Nephron (organoid): Measurements from ENCODE around the gene TNKS2.
"Not testable (repeated sequence)": the region's sequence is repeated elsewhere in the genome, so short reads cannot be mapped to it uniquely, and the experiment has no call there.

Source experiments
- H3K27ac Mint-ChIP-seq, 3 experiments: 2 replicates each; pipeline ENCODE4 v1.8.0; 2020; ENCODE audit warnings: mixed read lengths in 3 of 3, mild to moderate bottlenecking in 2 of 3, moderate library complexity in 1 of 3
- H3K27me3 Mint-ChIP-seq: 2 replicates; pipeline ENCODE4 v1.8.0; 2021; ENCODE audit warnings: low read depth, mild to moderate bottlenecking, moderate library complexity, mixed read lengths
- H3K36me3 Mint-ChIP-seq: 2 replicates; pipeline ENCODE4 v1.8.0; 2020; ENCODE audit warnings: low read depth, mixed read lengths
- H3K4me1 Mint-ChIP-seq: 2 replicates; pipeline ENCODE4 v1.8.0; 2020; ENCODE audit warnings: mixed read lengths
- H3K4me3 Mint-ChIP-seq, 3 experiments: 2 replicates each; pipeline ENCODE4 v1.8.0; 2020; ENCODE audit warnings: mild to moderate bottlenecking in 3 of 3, mixed read lengths in 3 of 3, moderate library complexity in 2 of 3
- H3K9me3 Mint-ChIP-seq: 2 replicates; pipeline ENCODE4 v1.8.0; 2020; ENCODE audit warnings: mixed read lengths
- CTCF ChIP-seq, 3 experiments: fragments of 200-600 bp; sonication (generic); IDR thresholded peaks; one replicate each; pipeline ENCODE4 v1.5.0; 2021; ENCODE audit warnings: antibody characterized with exemption in 3 of 3; ENCODE audit not compliant: unreplicated experiment in 3 of 3

The TNKS2 gene

GRCh38 chr10:91797874-91798648, at the start of gene TNKS2:
TSS of gene TNKS2 (plus strand) at chr10:91798426. CDS start at chr10:91798691, 265 bp downstream.
- no peaks in the 10 kb centered on the region for H3K9me3 Mint-ChIP-seq
- peaks cover 46% of the 10 kb centered on the region for H3K4me1 Mint-ChIP-seq
- peak within 1 kb of the TSS; percentile 98 to 99 (median 99) for H3K27ac Mint-ChIP-seq
- H3K4me3 Mint-ChIP-seq: peak within 1 kb of the TSS; percentile 97 to 100 (median 98)
- no peaks in the 10 kb centered on the region for H3K27me3 Mint-ChIP-seq
- peaks cover 19% of the 10 kb centered on the region for H3K36me3 Mint-ChIP-seq
- TF ChIP-seq CTCF (IDR thresholded peaks at IDR 0.05; ENCODE audit: unreplicated experiment in 3 of 3): no peak

DNA sequence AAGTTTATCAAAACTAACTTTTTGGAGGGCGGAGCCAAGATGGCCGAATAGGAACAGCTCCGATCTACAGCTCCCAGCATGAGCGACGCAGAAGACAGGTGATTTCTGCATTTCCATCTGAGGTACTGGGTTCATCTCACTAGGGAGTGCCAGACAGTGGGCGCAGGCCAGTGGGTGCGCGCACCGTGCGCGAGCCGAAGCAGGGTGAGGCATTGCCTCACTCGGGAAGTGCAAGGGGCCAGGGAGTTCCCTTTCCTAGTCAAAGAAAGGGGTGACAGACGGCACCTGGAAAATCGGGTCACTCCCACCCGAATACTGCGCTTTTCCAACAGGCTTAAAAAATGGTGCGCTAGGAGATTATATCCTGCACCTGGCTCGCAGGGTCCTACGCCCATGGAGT, 48.6 kb upstream of the TNKS2 start:
- H3K27ac Mint-ChIP-seq, H3K27me3 Mint-ChIP-seq, H3K4me1 Mint-ChIP-seq, H3K4me3 Mint-ChIP-seq, H3K36me3 Mint-ChIP-seq: not testable (repeated sequence)
- H3K9me3 Mint-ChIP-seq: peaks cover 29% of the 10 kb centered on the region

GRCh38 chr10:91756286-91756685, 41.9 kb upstream of the TNKS2 start:
- TF ChIP-seq CTCF (IDR thresholded peaks at IDR 0.05; ENCODE audit: unreplicated experiment in 3 of 3): no peak
- no peaks in the 10 kb centered on the region for H3K4me1 Mint-ChIP-seq
- H3K36me3 Mint-ChIP-seq: no peaks in the 10 kb centered on the region
- H3K9me3 Mint-ChIP-seq: peaks cover 3% of the 10 kb centered on the region
- no peaks in the 10 kb centered on the region for H3K27me3 Mint-ChIP-seq
- H3K4me3 Mint-ChIP-seq: no peak overlapping the region
- H3K27ac Mint-ChIP-seq: no peak overlapping the region

DNA sequence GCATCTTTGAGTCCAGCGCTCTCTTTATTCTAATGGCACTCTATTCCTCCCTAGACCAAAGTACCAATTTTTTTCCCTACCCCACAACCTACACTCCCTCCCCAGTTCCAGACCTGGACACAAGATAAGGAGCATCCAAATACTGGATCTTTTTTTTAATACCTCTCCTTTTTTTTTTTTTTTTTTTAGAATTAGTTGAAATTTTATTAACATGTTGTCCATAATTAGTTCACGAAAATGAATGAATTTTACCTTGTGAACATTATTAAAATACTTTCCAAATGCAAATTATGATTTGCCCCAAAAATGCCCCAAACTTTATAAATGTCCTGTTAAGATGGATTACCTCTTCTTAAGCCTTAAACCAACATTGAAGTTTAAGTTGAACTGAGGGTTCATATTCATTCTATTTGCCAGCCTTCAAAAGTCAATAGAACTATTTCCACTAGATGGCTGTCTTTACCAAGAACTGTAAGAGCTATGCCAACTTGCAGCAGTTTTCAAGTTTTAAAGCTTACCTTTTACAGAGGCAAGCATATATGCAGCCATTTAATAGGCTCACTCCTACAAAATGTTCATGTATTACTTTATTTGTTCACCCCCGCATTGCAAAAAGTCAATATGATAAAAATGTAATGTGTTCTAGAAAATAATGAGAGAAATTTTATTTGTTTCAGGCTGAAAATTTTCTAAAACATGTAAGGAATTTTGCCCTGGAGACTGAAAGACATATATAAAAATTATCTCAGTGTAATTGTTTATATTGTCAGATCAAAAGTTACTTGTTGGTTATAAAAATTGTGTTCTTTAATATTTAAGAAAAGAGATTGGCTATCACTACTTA, 39.7 kb upstream of the TNKS2 start:
- Mint-ChIP-seq H3K4me3 (no peak overlapping the region), H3K27me3 (no peaks in the 10 kb centered on the region), H3K9me3 (peaks cover 20% of the 10 kb centered on the region), H3K27ac (no peak overlapping the region), H3K36me3 (no peaks in the 10 kb centered on the region), H3K4me1 (no peaks in the 10 kb centered on the region)
- peak; percentile 43 to 64 (median 52) for TF ChIP-seq CTCF (IDR thresholded peaks at IDR 0.05; ENCODE audit: unreplicated experiment in 3 of 3)

- Mint-ChIP-seq H3K27ac (no peak overlapping the region), H3K4me3 (no peak overlapping the region), H3K4me1 (no peaks in the 10 kb centered on the region), H3K9me3 (peaks cover 24% of the 10 kb centered on the region), H3K27me3 (no peaks in the 10 kb centered on the region), H3K36me3 (no peaks in the 10 kb centered on the region)
- TF ChIP-seq CTCF (IDR thresholded peaks at IDR 0.05; ENCODE audit: unreplicated experiment in 3 of 3): no peak
Measured at GRCh38 chr10:91759581-91759986, 38.6 kb upstream of the TNKS2 start.

GRCh38 chr10:91761721-91762120, 36.5 kb upstream of the TNKS2 start:
- peaks cover 4% of the 10 kb centered on the region for H3K27me3 Mint-ChIP-seq
- TF ChIP-seq CTCF (IDR thresholded peaks at IDR 0.05; ENCODE audit: unreplicated experiment in 3 of 3): no peak
- no peak overlapping the region for H3K27ac Mint-ChIP-seq
- H3K4me1 Mint-ChIP-seq: no peaks in the 10 kb centered on the region
- no peaks in the 10 kb centered on the region for H3K36me3 Mint-ChIP-seq
- H3K4me3 Mint-ChIP-seq: no peak overlapping the region
- H3K9me3 Mint-ChIP-seq: peaks cover 21% of the 10 kb centered on the region
